Peyer's patch (tissue), 4 donors: Measurements from ENCODE around the gene ENPP3.

Source experiments
- CTCF ChIP-seq, 6 experiments: fragments of 450-650 bp in 4 of 6; fragments of 200-600 bp in 2 of 6; sonication (generic) in 1 of 6; IDR thresholded peaks; one replicate each; pipeline ENCODE4 v1.5.1; 2017 to 2019; ENCODE audit warnings: antibody characterized with exemption in 6 of 6, mild to moderate bottlenecking in 3 of 6, moderate library complexity in 1 of 6
- POLR2A ChIP-seq, 2 donors: fragments of 450-650 bp; IDR thresholded peaks; one replicate each; pipeline ENCODE4 v1.5.1; 2017; ENCODE audit warnings: antibody characterized with exemption in 2 of 2, mild to moderate bottlenecking in 2 of 2, moderate library complexity in 2 of 2

GRCh38 chr6:131730264-131730663 lies 93.2 kb downstream of the ENPP3 start:
- no peak for TF ChIP-seq CTCF (IDR thresholded peaks at IDR 0.05)
- no peak for TF ChIP-seq POLR2A (IDR thresholded peaks at IDR 0.05)
